Measurements from ENCODE around the gene EXOC6B.

- TF ChIP-seq, protein P1, sequence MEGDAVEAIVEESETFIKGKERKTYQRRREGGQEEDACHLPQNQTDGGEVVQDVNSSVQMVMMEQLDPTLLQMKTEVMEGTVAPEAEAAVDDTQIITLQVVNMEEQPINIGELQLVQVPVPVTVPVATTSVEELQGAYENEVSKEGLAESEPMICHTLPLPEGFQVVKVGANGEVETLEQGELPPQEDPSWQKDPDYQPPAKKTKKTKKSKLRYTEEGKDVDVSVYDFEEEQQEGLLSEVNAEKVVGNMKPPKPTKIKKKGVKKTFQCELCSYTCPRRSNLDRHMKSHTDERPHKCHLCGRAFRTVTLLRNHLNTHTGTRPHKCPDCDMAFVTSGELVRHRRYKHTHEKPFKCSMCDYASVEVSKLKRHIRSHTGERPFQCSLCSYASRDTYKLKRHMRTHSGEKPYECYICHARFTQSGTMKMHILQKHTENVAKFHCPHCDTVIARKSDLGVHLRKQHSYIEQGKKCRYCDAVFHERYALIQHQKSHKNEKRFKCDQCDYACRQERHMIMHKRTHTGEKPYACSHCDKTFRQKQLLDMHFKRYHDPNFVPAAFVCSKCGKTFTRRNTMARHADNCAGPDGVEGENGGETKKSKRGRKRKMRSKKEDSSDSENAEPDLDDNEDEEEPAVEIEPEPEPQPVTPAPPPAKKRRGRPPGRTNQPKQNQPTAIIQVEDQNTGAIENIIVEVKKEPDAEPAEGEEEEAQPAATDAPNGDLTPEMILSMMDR (conservative IDR thresholded peaks at IDR 0.05): no peak
- TF ChIP-seq EZH2 (IDR thresholded peaks at IDR 0.05; ENCODE audit: low read depth): no peak
Measured at GRCh38 chr2:72341639-72342038, 484.2 kb downstream of the EXOC6B start.
